Measurements from ENCODE around the gene COP1.
"Not testable (repeated sequence)": the region's sequence is repeated elsewhere in the genome, so short reads cannot be mapped to it uniquely, and the experiment has no call there.

Gene COP1

DNA sequence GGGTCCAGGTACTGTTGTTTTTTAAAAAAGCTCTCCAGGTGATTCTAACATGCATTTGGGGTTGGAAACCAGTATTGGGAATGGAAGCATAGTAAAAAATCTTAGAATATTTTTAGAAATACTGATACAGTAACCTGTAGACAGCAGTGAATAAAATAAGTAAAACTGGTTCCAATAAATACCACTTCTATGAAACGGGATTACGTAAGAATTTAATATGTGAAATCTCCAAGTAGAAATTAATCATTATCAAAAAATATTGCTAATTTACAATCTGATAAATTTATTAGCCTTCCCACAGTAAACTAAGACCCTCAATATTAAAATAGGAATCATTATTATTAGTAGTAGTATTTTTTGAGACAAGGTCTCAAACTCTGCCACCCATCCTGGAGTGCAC, 177.5 kb downstream of the COP1 start:
- DNase-seq: no peak

DNA sequence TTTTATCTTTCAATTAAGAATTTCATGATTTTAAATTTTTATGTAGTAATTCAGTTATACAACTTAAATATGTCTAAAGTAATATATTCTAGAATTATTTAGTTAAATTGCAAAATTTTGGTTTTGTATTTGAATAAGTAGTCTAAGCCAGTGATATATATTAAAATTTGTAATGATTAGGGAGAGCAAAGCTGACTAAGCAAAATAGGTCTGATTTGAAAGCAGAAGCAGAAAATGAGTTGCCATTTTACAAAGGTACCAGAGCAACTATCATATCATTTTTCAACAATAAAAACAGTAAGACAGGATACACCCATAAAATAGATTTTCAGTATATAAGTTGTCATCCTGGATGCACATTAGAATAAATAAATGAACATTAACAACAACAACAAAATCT, 177.9 kb downstream of the COP1 start:
- no peak for DNase-seq

DNA sequence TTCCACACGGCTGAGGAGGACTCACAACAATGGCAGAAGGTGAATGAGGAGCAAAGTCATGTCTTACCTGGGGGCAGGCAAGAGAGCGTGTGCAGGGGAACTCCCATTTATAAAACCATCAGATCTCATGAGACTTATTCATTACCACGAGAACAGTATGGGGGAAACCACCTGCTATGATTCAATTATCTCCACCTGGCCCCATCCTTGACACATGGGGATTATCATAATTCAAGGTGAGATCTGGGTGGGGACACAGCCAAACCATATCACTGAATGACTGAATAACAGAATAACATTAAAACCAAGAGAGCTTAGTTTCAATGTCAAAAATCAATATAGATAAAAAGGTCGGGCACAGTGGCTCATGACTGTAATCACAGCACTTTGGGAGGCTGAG, 179.2 kb downstream of the COP1 start:
- DNase-seq: not testable (repeated sequence)

DNA sequence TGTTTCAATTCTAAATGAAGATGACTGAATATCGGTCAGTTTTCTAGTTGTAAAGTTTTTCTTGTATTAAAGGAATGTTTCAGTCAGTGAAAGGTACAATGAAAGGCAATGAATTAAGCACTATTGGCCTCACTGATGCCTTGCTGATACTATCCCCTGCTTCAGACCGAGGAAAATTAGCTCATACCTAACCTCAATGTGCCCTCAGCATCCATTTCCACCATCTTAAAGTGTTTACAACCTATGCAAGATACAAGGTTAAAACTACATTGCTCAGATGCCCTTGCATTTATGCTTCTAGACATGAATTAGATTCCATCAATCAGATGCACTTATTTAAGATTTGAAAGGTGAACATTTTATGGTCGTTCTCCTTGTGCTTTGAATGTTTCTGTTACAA, 184.5 kb downstream of the COP1 start:
- DNase-seq: no peak

DNA sequence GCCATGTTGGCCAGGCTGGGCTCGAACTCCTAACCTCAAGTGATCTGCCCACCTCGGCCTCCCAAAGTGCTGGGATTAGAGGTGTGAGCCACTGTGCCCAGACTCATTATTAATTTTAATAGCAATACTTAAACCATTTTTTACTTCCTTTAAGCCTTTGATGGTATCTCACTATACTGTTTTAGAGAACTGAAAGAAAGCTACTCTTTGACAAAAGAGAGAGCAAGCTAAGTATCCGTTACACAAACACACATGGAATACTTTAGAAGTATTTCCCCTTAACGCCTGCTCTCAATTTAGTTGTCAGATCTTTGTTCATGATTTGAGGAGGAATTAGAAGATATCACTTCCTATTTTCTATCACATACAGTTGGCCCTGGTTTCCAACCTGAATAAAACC, 189.4 kb downstream of the COP1 start:
- DNase-seq: no peak

DNA sequence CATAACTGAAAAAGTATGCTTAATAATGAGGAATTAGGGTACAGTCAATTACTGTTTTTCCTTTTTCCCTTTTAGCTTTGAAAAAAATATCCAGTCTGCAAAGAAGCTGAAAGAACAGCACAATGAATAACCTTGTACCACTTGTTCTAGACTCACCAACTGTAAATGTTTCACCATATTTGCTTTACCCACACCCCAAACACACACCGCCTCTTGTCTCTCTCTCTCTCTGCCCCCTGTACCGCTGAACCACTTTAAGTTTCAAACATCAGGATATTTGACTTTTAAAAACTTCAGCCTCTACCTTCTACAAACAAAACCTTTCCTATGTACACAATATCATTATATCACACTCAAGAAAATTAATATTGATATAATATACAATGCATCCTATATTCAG, 197.1 kb downstream of the COP1 start:
- no peak for DNase-seq

DNA sequence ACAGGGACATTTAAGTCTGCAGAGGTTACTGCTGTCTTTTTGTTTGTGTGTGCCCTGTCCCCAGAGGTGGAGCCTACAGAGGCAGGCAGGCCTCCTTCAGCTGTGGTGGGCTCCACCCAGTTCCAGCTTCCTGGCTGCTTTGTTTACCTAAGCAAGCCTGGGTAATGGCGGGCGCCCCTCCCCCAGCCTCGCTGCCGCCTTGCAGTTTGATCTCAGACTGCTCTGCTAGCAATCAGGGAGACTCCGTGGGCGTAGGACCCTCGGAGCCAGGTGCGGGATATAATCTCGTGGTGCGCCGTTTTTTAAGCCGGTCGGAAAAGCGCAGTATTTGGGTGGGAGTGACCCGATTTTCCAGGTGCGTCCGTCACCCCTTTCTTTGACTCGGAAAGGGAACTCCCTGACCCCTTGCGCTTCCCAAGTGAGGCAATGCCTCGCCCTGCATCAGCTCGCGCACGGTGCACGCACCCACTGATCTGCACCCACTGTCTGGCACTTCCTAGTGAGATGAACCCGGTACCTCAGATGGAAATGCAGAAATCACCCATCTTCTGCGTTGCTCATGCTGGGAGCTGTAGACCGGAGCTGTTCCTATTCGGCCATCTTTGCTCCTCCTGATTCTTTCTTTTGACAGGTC, 199.2 kb downstream of the COP1 start:
- not testable (repeated sequence) for DNase-seq

DNA sequence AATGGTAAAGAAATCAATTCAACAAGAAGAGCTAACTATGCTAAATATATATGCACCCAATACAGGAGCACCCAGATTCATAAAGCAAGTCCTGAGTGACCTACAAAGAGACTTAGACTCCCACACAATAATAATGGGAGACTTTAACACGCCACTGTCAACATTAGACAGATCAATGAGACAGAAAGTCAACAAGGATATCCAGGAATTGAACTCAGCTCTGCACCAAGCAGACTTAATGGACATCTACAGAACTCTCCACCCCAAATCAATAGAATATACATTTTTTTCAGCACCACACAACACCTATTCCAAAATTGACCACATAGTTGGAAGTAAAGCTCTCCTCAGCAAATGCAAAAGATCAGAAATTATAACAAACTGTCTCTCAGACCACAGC, 212.4 kb downstream of the COP1 start:
- not testable (repeated sequence) for DNase-seq

DNA sequence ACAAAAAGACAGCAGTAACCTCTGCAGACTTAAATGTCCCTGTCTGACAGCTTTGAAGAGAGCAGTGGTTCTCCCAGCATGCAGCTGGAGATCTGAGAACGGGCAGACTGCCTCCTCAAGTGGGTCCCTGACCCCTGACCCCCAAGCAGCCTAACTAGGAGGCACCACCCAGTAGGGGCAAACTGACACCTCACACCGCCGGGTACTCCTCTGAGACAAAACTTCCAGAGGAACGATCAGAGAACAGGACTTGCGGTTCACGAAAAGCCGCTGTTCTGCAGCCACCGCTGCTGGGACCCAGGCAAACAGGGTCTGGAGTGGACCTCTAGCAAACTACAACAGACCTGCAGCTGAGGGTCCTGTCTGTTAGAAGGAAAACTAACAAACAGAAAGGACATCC, 214.3 kb downstream of the COP1 start:
- DNase-seq: not testable (repeated sequence)

DNA sequence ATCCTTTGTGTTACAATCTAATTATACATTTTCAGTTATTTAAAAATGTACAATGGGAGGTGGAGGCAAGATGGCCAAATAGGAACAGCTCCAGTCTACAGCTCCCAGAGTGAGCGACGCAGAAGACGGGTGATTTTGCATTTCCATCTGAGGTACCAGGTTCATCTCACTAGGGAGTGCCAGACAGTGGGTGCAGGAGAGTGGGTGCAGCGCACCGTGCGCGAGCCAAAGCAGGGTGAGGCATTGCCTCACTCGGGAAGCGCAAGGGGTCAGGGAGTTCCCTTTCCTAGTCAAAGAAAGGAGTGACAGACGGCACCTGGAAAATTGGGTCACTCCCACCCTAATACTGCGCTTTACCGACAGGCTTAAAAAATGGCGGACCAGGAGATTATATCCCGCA, 214.9 kb downstream of the COP1 start:
- DNase-seq: not testable (repeated sequence)

DNA sequence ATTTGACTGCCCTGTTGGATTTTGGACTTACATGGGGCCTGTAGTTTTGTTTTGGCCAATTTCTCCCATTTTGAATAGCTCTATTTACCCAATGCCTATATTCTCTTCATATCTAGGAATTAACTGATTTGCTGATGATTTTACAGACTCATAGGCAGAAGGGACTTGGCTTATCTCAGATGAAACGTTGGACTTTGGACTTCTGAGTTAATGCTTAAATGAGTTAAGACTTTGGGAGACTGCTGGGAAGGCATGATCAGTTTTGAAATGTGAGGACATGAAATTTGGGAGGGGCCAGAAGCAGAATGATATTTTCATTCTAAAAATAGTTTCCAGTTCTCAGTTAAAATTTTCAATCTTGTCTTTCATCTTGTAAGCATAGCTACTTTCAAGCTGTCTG, 222.3 kb downstream of the COP1 start:
- DNase-seq: no peak

DNA sequence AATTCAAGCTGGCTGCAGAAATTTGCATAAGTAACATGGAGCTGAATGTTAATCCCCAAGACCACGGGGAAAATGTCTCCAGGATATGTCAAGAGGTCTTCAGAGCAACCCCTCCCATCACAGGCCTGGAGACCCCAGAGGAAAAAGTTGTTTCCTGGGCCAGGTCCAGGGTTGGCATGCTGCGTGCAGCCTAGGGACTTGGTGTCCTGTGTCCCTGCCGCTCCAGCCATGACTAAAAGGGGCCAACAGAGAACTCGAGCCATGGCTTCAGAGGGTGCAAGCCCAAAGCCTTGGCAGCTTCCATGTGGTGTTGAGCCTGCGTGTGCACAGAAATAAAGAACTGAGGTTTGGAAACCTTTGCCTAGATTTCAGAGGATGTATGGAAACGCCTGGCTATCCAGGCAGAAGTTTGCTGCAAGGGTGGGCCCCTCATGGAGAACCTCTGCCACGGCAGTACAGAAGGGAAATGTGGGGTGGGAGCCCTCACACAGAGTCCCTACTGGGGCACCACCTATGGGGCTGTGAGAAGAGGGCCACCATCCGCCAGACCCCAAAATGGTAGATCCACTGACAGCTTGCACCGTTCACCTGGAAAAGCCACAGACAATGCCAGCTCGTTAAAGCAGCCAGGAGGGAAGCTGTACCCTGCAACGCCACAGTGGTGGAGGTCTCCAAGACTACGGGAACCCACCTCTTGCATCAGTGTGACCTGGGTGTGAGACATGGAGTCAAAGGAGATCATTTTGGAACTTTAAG, 222.9 kb downstream of the COP1 start:
- DNase-seq: no peak

DNA sequence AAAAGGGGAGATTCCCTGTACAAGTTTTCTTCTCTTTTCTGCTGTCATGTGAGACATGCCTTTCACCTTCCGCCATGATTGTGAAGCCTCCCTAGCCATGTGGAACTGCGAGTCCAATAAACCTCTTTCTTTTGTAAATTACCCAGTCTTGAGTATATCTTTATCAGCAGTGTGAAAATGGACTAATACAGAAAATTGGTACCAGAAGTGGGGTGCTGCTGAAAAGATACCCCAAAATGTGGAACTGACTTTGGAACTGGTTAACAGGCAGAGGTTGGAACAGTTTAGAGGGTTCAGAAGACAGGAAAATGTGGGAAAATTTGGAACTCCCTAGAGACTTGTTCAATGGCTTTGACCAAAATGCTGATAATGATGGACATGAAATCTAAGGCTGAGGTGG, 223.7 kb downstream of the COP1 start:
- DNase-seq: not testable (repeated sequence)

DNA sequence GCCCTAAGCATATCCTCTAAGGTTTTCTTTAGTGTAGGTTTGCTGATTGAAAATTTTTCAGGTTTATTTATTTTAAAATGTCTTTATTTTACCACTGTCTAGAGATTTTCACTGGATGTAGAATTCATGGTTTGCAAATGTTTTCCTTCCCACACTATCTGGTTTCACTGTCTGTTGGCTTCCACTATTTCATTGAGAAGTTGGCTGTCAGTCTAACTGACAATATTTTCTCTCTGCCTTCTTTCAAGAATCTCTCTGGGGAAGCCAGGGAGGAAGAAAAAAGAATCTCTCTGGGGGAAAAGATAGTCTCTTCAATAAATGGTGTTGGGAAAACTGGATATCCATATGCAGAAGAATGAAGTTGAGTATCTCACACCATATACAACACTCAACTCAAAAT, 226.0 kb downstream of the COP1 start:
- no peak for DNase-seq

DNA sequence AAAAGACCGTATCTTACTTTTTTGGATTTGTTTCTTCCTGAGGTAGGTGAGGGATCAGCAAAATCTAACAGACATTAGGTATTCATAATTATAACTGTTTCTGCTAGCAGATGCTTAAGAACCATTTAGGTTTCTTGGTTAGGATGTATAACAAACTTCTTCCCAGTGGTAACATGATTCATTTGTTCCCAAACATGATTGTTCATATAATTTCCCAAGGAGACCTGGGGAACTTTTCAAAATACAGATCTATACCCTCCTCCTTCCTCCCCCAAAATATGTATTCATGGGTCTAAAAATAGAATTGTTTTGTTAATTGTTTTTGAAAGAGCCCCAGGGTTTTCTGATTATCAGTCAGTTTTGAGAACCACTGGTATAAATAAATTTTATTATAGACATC, 228.2 kb downstream of the COP1 start:
- no peak for DNase-seq

DNA sequence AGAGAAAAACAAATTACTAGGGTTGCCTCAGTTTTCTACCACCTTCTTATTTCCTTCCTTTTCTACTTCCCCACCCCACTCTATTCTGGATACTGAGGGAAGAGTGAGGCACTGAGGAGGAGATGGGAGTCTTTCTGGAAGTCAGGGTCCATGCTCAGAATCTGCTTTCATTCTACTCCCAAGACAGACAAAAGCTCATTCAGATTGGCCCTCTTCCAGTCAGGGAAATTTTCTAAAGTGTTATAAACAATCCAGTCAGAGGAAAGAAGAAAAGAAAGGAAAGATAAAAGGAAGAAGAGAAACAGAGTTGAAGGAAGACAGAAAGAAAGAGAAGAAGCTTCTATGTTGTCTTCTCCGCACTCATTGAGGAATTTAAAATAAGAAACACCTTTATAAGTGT, 228.6 kb downstream of the COP1 start:
- no peak for DNase-seq

DNA sequence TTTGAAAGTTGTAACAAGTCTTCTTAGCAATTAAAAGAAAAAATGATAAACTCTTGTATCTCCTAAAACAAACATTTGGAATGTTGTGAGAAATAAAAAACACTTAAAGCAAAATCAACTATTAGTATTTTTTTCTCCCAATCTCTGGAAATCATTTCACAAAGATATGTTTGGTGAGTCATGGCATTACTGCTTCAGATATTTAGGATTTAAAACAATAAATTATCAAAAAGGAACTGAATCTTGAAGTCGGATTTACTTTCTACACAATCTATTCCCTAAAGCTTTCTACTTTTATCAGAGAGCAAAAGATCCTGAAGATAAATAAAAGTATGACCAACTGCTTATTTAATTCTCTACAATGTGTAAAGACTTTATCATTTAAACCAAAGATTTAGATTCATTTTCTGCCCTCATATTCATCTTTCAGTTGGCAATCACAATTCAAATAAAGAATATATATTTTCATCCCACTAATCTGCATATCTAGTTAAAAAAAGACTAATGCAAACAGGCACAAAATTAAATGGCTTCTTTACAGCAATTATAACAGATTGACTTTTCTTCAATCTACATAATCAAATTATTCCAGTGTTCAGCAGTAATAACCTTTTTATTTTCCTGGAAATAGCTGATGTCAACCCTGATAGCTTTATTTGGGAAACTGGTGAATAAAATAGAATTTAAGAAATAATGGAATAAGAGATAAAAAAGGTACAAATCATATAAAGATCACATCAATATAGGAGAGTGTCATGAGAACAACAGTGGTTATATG, 230.0 kb downstream of the COP1 start:
- DNase-seq: no peak

DNA sequence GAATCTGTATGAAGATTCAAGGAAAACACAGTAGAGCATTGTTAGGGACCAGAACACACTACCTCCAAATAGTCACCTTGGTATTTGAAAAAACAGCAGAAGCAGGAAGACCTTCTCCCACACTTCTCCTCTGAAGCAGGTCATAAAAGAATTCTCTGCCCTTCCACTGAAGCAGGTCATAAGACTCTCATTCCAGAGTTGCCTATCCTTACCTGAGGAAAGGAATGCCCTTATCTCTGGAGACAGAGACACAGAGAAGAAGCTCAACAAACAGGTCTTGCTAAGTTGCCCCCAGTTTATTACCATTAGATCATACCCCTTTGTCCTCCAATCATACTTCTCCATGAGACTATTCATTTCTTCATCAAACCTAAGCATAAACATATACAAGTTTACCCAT, 237.9 kb downstream of the COP1 start:
- DNase-seq: no peak

DNA sequence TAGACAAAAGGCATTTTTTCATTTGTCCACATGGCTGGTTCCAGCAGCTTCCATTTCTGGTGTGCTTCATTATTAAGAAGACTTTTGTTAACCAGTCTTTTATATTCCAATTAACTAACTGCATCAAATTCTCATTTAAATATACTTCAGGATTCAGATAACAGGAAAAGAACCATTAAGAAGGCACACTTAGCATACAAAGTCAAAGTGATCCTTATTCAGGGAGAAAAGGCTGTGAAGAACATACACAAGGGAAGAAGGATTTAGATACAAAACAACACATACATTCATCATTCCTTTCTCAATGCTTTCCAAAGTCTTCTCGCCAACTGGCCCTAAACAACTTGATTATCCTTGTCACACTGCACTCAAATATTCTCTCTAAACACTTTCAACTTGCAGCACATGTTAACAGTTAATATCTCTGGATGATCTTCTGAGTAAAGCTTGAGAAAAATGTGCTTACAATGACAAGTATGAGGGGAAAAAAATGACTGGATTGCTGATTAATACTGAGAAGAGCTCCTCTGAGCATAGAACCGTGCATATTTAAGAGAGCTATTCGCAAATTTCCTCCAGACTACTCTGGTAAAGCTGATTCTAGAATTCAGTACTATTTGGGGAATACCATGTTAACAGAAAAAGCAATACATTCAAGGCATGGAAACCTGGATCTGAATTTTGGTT, 238.5 kb downstream of the COP1 start:
- no peak for DNase-seq

DNA sequence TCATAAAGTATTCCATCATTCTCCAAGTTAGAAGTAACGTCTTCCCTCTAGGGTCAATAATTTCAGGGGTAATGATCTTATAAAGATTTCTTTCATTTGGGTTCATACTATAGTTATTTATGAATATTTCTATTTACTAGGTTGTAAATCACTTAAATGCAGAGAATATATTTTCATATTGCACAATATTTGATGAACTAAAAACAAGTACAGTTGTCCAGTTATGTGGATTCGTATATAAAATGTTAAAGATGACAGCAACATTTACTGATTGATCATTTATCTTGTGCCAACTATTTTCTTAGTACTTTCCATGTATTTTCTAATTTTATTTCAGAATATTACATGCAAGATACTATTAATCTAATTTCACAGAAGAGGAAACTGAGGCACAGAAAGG, 243.3 kb downstream of the COP1 start:
- no peak for DNase-seq

DNA sequence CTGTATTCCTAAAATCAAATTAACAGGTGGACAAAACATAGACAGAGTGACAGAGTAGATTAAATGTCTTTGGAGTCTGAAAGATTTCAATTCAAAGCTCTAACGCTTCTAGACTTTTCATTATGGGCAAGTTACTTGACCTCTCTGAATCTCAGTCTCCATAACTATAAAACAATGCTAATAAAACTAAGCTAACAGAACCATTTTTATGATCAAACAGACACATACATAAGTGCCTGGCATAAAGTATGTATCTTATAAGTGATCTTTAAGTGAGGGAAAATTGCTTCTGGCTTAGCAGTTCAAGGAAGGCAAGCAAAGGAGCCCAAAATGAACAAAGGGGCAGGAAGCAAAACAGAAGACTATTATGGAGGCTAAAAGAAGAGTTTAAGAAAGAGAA, 246.9 kb downstream of the COP1 start:
- DNase-seq: no peak

DNA sequence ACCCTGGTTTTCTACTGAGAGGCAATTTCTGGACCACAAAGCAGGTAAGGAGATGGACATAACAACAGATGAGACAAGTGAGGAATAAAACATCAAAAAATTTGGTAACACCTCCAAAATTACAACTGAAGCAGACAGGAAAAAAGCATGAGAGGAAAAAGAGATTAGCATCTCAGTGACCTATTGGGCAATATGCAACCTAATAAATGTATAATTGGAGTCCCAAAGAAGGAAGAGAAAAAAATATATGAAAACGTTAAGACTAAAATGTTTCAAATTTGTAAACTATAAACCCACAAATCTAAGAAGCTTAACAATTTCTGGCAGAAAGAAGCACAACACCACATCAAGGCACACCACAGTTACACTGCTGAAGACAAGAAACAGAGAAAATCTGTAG, 255.5 kb downstream of the COP1 start:
- no peak for DNase-seq

DNA sequence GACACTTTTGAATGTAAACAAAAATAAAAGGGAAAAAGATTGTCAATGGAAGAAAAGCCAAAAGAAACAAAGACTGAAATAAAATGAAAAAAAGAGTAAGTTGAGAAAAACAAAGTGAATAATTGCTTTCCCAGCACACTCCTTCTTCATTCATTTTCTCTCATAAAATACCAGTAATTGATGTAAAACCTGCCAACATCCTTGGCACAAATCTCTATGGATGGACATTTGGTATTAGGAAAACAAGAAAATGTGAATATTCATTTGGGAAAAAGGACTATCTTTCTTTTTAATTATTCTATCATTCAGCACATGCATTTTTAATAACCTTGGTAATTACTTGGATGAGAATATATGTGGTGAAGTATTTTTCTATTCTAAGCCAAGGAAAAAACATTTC, 259.3 kb downstream of the COP1 start:
- no peak for DNase-seq

Data from activated gamma-delta T cell (primary cell).